ENCODE measurements around the gene TMEM271.
"Not testable (repeated sequence)": the region's sequence is repeated elsewhere in the genome, so short reads cannot be mapped to it uniquely, and the experiment has no call there.

The TMEM271 gene

GRCh38 chr4:567457-568350, 8.4 kb downstream of the TMEM271 start:
- no peak for FAIRE-seq
- TF ChIP-seq POLR2A (IDR thresholded peaks at IDR 0.05; ENCODE audit: low read depth, low read length) (no peak), TAF1 (IDR thresholded peaks at IDR 0.05; ENCODE audit: borderline replicate concordance, low read depth, low read length) (no peak), POLR2AphosphoS5 (IDR thresholded peaks at IDR 0.05; ENCODE audit: low read depth, low read length) (no peak)

GRCh38 chr4:566508-567295, 9.4 kb downstream of the TMEM271 start:
- DNase-seq (ENCODE audit: insufficient read length) (peak; percentile 62), FAIRE-seq (no peak)
- TF ChIP-seq POLR2AphosphoS5 (IDR thresholded peaks at IDR 0.05; ENCODE audit: low read depth, low read length) (no peak), TAF1 (IDR thresholded peaks at IDR 0.05; ENCODE audit: borderline replicate concordance, low read depth, low read length) (no peak), POLR2A (IDR thresholded peaks at IDR 0.05; ENCODE audit: low read depth, low read length) (no peak)

More at GRCh38 chr4:567457-568350, 8.4 kb downstream of the TMEM271 start:
- DNase-seq (ENCODE audit: insufficient read length), result no peak

- DNase-seq (ENCODE audit: insufficient read length) (no peak), FAIRE-seq (no peak)
- TF ChIP-seq POLR2A (IDR thresholded peaks at IDR 0.05; ENCODE audit: low read depth, low read length) (no peak), TAF1 (IDR thresholded peaks at IDR 0.05; ENCODE audit: borderline replicate concordance, low read depth, low read length) (no peak), POLR2AphosphoS5 (IDR thresholded peaks at IDR 0.05; ENCODE audit: low read depth, low read length) (no peak)
Measured at GRCh38 chr4:566035-566434, 10.1 kb downstream of the TMEM271 start.

- not testable (repeated sequence) for DNase-seq (ENCODE audit: insufficient read length); FAIRE-seq
Measured at GRCh38 chr4:565614-566013, 10.5 kb downstream of the TMEM271 start.

GRCh38 chr4:562458-562857, 13.6 kb downstream of the TMEM271 start:
- not testable (repeated sequence) for DNase-seq (ENCODE audit: insufficient read length); FAIRE-seq

GRCh38 chr4:561426-561825, 14.7 kb downstream of the TMEM271 start:
- FAIRE-seq (no peak), DNase-seq (ENCODE audit: insufficient read length) (no peak)
- TF ChIP-seq TAF1 (IDR thresholded peaks at IDR 0.05; ENCODE audit: borderline replicate concordance, low read depth, low read length) (no peak), POLR2A (IDR thresholded peaks at IDR 0.05; ENCODE audit: low read depth, low read length) (no peak), POLR2AphosphoS5 (IDR thresholded peaks at IDR 0.05; ENCODE audit: low read depth, low read length) (no peak)

- FAIRE-seq, result no peak
- TF ChIP-seq POLR2A (IDR thresholded peaks at IDR 0.05; ENCODE audit: low read depth, low read length), result no peak
- TF ChIP-seq POLR2AphosphoS5 (IDR thresholded peaks at IDR 0.05; ENCODE audit: low read depth, low read length), result no peak
- no peak for TF ChIP-seq TAF1 (IDR thresholded peaks at IDR 0.05; ENCODE audit: borderline replicate concordance, low read depth, low read length)
- DNase-seq (ENCODE audit: insufficient read length), result no peak
Measured at GRCh38 chr4:560731-561291, 15.3 kb downstream of the TMEM271 start.

GRCh38 chr4:560061-560460, 16.0 kb downstream of the TMEM271 start:
- TF ChIP-seq TAF1 (IDR thresholded peaks at IDR 0.05; ENCODE audit: borderline replicate concordance, low read depth, low read length), result no peak
- TF ChIP-seq POLR2AphosphoS5 (IDR thresholded peaks at IDR 0.05; ENCODE audit: low read depth, low read length), result no peak
- no peak for TF ChIP-seq POLR2A (IDR thresholded peaks at IDR 0.05; ENCODE audit: low read depth, low read length)
- FAIRE-seq, result no peak
- no peak for DNase-seq (ENCODE audit: insufficient read length)

GRCh38 chr4:555566-556275, 20.4 kb downstream of the TMEM271 start:
- TF ChIP-seq POLR2A (IDR thresholded peaks at IDR 0.05; ENCODE audit: low read depth, low read length) (no peak), POLR2AphosphoS5 (IDR thresholded peaks at IDR 0.05; ENCODE audit: low read depth, low read length) (no peak), TAF1 (IDR thresholded peaks at IDR 0.05; ENCODE audit: borderline replicate concordance, low read depth, low read length) (no peak)
- DNase-seq (ENCODE audit: insufficient read length) (no peak), FAIRE-seq (no peak)

GRCh38 chr4:554793-555320, 21.2 kb downstream of the TMEM271 start:
- FAIRE-seq, result peak; percentile 93
- DNase-seq (ENCODE audit: insufficient read length), result not testable (repeated sequence)

- DNase-seq (ENCODE audit: insufficient read length) (no peak), FAIRE-seq (no peak)
Measured at GRCh38 chr4:552019-552418, 24.1 kb downstream of the TMEM271 start.

GRCh38 chr4:550268-550667, 25.8 kb downstream of the TMEM271 start:
- not testable (repeated sequence) for FAIRE-seq; DNase-seq (ENCODE audit: insufficient read length)

More at GRCh38 chr4:552019-552418, 24.1 kb downstream of the TMEM271 start:
- TF ChIP-seq POLR2A (IDR thresholded peaks at IDR 0.05; ENCODE audit: low read depth, low read length) (no peak), POLR2AphosphoS5 (IDR thresholded peaks at IDR 0.05; ENCODE audit: low read depth, low read length) (no peak), TAF1 (IDR thresholded peaks at IDR 0.05; ENCODE audit: borderline replicate concordance, low read depth, low read length) (no peak)
